HCT116 (cell line): ENCODE data around the gene HSD17B12. TPM values are rescaled to one million over a fixed set of nuclear protein-coding genes. Genes with fewer than 3 reads are reported as not detected.
A peak's percentile ranks its signal among the peaks of the same experiment; 100 is the strongest.

ENCODE experiments used
- ATAC-seq: fragments of 200-7000 bp; cut with Tn5 transposase; 2 replicates; pipeline ENCODE4 v1.9.1; 2020; ENCODE audit warnings: mild to moderate bottlenecking, moderate library complexity
- BruUV-seq: library from RNA; stranded (reverse); fragments of 400-500 nt; replicated peaks from 2 replicates; lab custom pipeline; 2021; lab: Mats Ljungman, UMichigan
- CTCF ChIA-PET: fragments of 300-600 bp; sonication (Branson Sonifier 250); formaldehyde crosslinking; loops from one replicate; lab custom pipeline; 2021; ENCODE audit warnings: antibody characterized with exemption; lab: Charles Lee
- POLR2A ChIA-PET: fragments of 300-600, 350-600 bp; sonication (Branson Sonifier 250); formaldehyde crosslinking; loops from one replicate; lab custom pipeline; 2021; ENCODE audit warnings: antibody characterized with exemption; lab: Charles Lee
- RAD21 ChIA-PET, 2 experiments: fragments of 300-600 bp; sonication (Branson Sonifier 250); formaldehyde crosslinking; loops; one replicate each; lab custom pipeline; 2023; ENCODE audit warnings: low total read pairs in 2 of 2; ENCODE audit not compliant: uncharacterized antibody in 2 of 2, unreplicated experiment in 2 of 2, low non-redundant PET in 1 of 2; lab: Charles Lee
- DNase-seq: peaks from one replicate; pipeline ENCODE4 v3.0.0-alpha.2; 2010; ENCODE audit warnings: low read depth, low spot score
- H2AFZ ChIP-seq: fragments of 200-600 bp; shearing (Covaris generic), sonication (generic); 2 replicates; pipeline ENCODE4 v1.6.1; 2017; ENCODE audit warnings: low read depth, mixed run types, mixed read lengths, antibody characterized with exemption, low read length; ENCODE audit not compliant: poor library complexity, severe bottlenecking
- H3K27ac ChIP-seq: 2 replicates; pipeline ENCODE4 v1.5.1; 2012; ENCODE audit warnings: low read depth, low read length
- H3K27me3 ChIP-seq: fragments of 200-600 bp; sonication (generic); 2 replicates; pipeline ENCODE4 v1.6.1; 2016; ENCODE audit warnings: mixed run types, low read length, mixed read lengths; ENCODE audit not compliant: insufficient read depth
- H3K36me3 ChIP-seq, 2 experiments: fragments of 200-500 bp in 1 of 2; fragments of 200-600 bp in 1 of 2; sonication (Bioruptor generic) in 1 of 2; sonication (generic) in 1 of 2; 2 replicates each; pipeline versions ENCODE4 v1.5.1 to v1.6.1; 2014 to 2016; ENCODE audit warnings: low read length in 2 of 2, inconsistent platforms in 1 of 2, mixed read lengths in 1 of 2, mixed run types in 1 of 2; ENCODE audit not compliant: insufficient read depth in 2 of 2, control insufficient read depth in 1 of 2
- H3K4me1 ChIP-seq, 2 experiments: fragments of 200-600 bp in 1 of 2; sonication (generic) in 1 of 2; 2 replicates each; pipeline versions ENCODE4 v1.5.1 to v1.6.1; 2012 to 2017; ENCODE audit warnings: low read length in 2 of 2, inconsistent platforms in 1 of 2, mild to moderate bottlenecking in 1 of 2, mixed read lengths in 1 of 2, mixed run types in 1 of 2, moderate library complexity in 1 of 2; ENCODE audit not compliant: insufficient read depth in 2 of 2, control insufficient read depth in 1 of 2
- H3K4me2 ChIP-seq: fragments of 200-600 bp; sonication (generic); 2 replicates; pipeline ENCODE4 v1.6.1; 2017; ENCODE audit warnings: mixed run types, low read length, mixed read lengths
- H3K4me3 ChIP-seq, 2 experiments: fragments of 200-600 bp in 1 of 2; sonication (generic) in 1 of 2; replicated peaks in 1 of 2; 2 replicates each; pipeline ENCODE4 v1.5.1; 2011 to 2016; ENCODE audit warnings: low read length in 2 of 2, control low read depth in 1 of 2, low read depth in 1 of 2, mild to moderate bottlenecking in 1 of 2, mixed read lengths in 1 of 2, mixed run types in 1 of 2
- H3K79me2 ChIP-seq: fragments of 200-600 bp; sonication (generic); 2 replicates; pipeline ENCODE4 v1.6.1; 2017; ENCODE audit warnings: mild to moderate bottlenecking, mixed run types, low read length, moderate library complexity, mixed read lengths; ENCODE audit not compliant: insufficient read depth
- H3K9ac ChIP-seq: fragments of 200-600 bp; sonication (generic); 2 replicates; pipeline ENCODE4 v1.6.1; 2016; ENCODE audit warnings: low read length, mixed read lengths
- H3K9me2 ChIP-seq: fragments of 200-600 bp; sonication (generic), shearing (Covaris generic); 2 replicates; pipeline ENCODE4 v1.6.1; 2017; ENCODE audit warnings: mixed run types, mild to moderate bottlenecking, moderate library complexity; ENCODE audit not compliant: insufficient read depth
- H3K9me3 ChIP-seq, 2 experiments: fragments of 200-500 bp in 1 of 2; fragments of 200-600 bp in 1 of 2; sonication (Bioruptor generic) in 1 of 2; sonication (generic) in 1 of 2; 2 replicates each; pipeline ENCODE4 v1.6.1; 2014 to 2017; ENCODE audit warnings: low read length in 2 of 2, mixed read lengths in 2 of 2, inconsistent platforms in 1 of 2, low read depth in 1 of 2, mild to moderate bottlenecking in 1 of 2, mixed run types in 1 of 2, moderate library complexity in 1 of 2; ENCODE audit not compliant: control insufficient read depth in 1 of 2, insufficient read depth in 1 of 2
- H4K20me1 ChIP-seq: fragments of 200-600 bp; sonication (generic), shearing (Covaris generic); 2 replicates; pipeline ENCODE4 v1.6.1; 2017; ENCODE audit warnings: mixed run types, mild to moderate bottlenecking, moderate library complexity; ENCODE audit not compliant: insufficient read depth
- CBX3 ChIP-seq: IDR thresholded peaks from 2 replicates; pipeline ENCODE4 v1.6.1; 2012; ENCODE audit warnings: low read depth
- CEBPB ChIP-seq: IDR thresholded peaks from 2 replicates; pipeline ENCODE4 v1.6.1; 2012; ENCODE audit warnings: low read depth
- EGR1 ChIP-seq: IDR thresholded peaks from 2 replicates; pipeline ENCODE4 v1.6.1; 2012; ENCODE audit warnings: low read depth
- POLR2AphosphoS5 ChIP-seq: IDR thresholded peaks from 2 replicates; pipeline ENCODE4 v1.6.1; 2011; ENCODE audit warnings: mild to moderate bottlenecking, low read depth, low read length, moderate library complexity
- TCF7L2 ChIP-seq: IDR thresholded peaks from 2 replicates; pipeline ENCODE4 v1.7.0; 2011; ENCODE audit warnings: borderline replicate concordance, inconsistent platforms; ENCODE audit not compliant: insufficient read depth, insufficient read length; ENCODE audit errors: extremely low read depth
- ZFX ChIP-seq: fragments of 450-650 bp; IDR thresholded peaks from 2 replicates; pipeline ENCODE4 v1.6.1; 2017
- ZNF274 ChIP-seq: fragments of 200-500 bp; sonication (Bioruptor generic); IDR thresholded peaks from 2 replicates; pipeline ENCODE4 v1.6.1; 2014; ENCODE audit warnings: mild to moderate bottlenecking, low read depth, low read length, inconsistent platforms
- intact Hi-C: fragments of 100-400 bp; cut with micrococcal nuclease; formaldehyde crosslinking; loops from 2 replicates; pipeline ENCODE4 v1.10.0; 2022
- total RNA-seq: library from RNA; stranded (reverse); gene quantifications from one replicate; pipeline ENCODE4 v1.2.1, GENCODE V29; 2021; ENCODE audit not compliant: unreplicated experiment
- TF ChIP-seq, protein P1 (sequence below), 3 experiments: fragments of 200-600 bp in 1 of 3; sonication (generic) in 1 of 3; IDR thresholded peaks in 2 of 3; conservative IDR thresholded peaks in 1 of 3; 2 replicates each; pipeline ENCODE4 v1.5.1; 2012 to 2017; ENCODE audit warnings: low read depth in 2 of 3, low read length in 2 of 3, antibody characterized with exemption in 1 of 3, borderline replicate concordance in 1 of 3, control low read depth in 1 of 3, mild to moderate bottlenecking in 1 of 3, mixed read lengths in 1 of 3, mixed run types in 1 of 3, moderate library complexity in 1 of 3; ENCODE audit not compliant: insufficient read depth in 1 of 3

HSD17B12 gene
- total RNA-seq, 1 experiment from 2014 or later = 83.7 TPM

GRCh38 chr11:43685440-43685839 lies 4.9 kb downstream of the HSD17B12 start:
- Histone ChIP-seq H3K9ac (no peak overlapping the region), H3K9me3 (no peaks in the 10 kb centered on the region), H3K36me3 (peaks cover 4 to 16% of the 10 kb centered on the region in 2 experiments), H4K20me1 (0 out of 2 replicates have a peak, but pooled peaks cover 3% of the 10 kb centered on the region), H3K27me3 (no peaks in the 10 kb centered on the region), H2AFZ (no peak overlapping the region)
- CTCF ChIA-PET = interaction anchor here (1.3 to 1.5 kb wide), 2 partner anchors 117 to 166 kb away, joined by 4 to 9 read pairs; no protein-coding TSS in a partner anchor
- no peak for ATAC-seq
- TF ChIP-seq POLR2AphosphoS5 (no peak), ZFX (no peak), ZNF274 (no peak), CEBPB (no peak), TCF7L2 (no peak)
- TF ChIP-seq, protein P1, sequence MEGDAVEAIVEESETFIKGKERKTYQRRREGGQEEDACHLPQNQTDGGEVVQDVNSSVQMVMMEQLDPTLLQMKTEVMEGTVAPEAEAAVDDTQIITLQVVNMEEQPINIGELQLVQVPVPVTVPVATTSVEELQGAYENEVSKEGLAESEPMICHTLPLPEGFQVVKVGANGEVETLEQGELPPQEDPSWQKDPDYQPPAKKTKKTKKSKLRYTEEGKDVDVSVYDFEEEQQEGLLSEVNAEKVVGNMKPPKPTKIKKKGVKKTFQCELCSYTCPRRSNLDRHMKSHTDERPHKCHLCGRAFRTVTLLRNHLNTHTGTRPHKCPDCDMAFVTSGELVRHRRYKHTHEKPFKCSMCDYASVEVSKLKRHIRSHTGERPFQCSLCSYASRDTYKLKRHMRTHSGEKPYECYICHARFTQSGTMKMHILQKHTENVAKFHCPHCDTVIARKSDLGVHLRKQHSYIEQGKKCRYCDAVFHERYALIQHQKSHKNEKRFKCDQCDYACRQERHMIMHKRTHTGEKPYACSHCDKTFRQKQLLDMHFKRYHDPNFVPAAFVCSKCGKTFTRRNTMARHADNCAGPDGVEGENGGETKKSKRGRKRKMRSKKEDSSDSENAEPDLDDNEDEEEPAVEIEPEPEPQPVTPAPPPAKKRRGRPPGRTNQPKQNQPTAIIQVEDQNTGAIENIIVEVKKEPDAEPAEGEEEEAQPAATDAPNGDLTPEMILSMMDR (IDR thresholded peaks at IDR 0.05 in 2 of 3, conservative IDR thresholded peaks at IDR 0.05 in 1 of 3; ENCODE audit: borderline replicate concordance in 1 of 3, insufficient read depth in 1 of 3, low read depth in 2 of 3, low read length in 2 of 3) = peak in 2 of 3 experiments; percentile 19 to 27; a peak in 3 of 6 replicates
- TF ChIP-seq, all 23 proteins: peak for 1
- no peak for DNase-seq
- BruUV-seq = no TSS peak
- H3K4me1 ChIP-seq = peaks cover 0 to 6% of the 10 kb centered on the region in 2 experiments; a peak in 2 of 4 replicates
- H3K4me2 ChIP-seq = no peak overlapping the region
- RAD21 ChIA-PET = no interaction called here
- H3K79me2 ChIP-seq = peaks cover 89% of the 10 kb centered on the region
- H3K9me2 ChIP-seq = no peaks in the 10 kb centered on the region
- intact Hi-C loops = no loop called here
- no peak overlapping the region for H3K4me3 ChIP-seq
- H3K27ac ChIP-seq = no peak overlapping the region
- POLR2A ChIA-PET = interaction anchor here (0.9 kb wide), 1 partner anchor 146 kb away, joined by 3 read pairs; no protein-coding TSS in a partner anchor

- H3K79me2 ChIP-seq = peaks cover 91% of the 10 kb centered on the region
- POLR2A ChIA-PET = interaction anchor here (0.9 kb wide), 1 partner anchor 145 kb away, joined by 3 read pairs; no protein-coding TSS in a partner anchor
- H3K4me3 ChIP-seq = no peak overlapping the region
- BruUV-seq = no TSS peak
- TF ChIP-seq EGR1 = no peak
- no peak for TF ChIP-seq ZFX
- no peak for TF ChIP-seq CBX3
- no peaks in the 10 kb centered on the region for H3K27me3 ChIP-seq
- RAD21 ChIA-PET = no interaction called here
- no peak overlapping the region for H3K9ac ChIP-seq
- no peaks in the 10 kb centered on the region for H3K9me3 ChIP-seq
- peaks cover 4 to 16% of the 10 kb centered on the region in 2 experiments for H3K36me3 ChIP-seq
- H2AFZ ChIP-seq = no peak overlapping the region
- no peak for DNase-seq
- no peak overlapping the region for H3K4me2 ChIP-seq
- CTCF ChIA-PET = interaction anchor here (1.5 kb wide), 1 partner anchor 116 kb away, joined by 4 read pairs; no protein-coding TSS in a partner anchor
- H3K4me1 ChIP-seq = peaks cover 0 to 6% of the 10 kb centered on the region in 2 experiments; a peak in 2 of 4 replicates
- H3K27ac ChIP-seq = no peak overlapping the region
- intact Hi-C loops = no loop called here
- ATAC-seq = no peak
- H3K9me2 ChIP-seq = no peaks in the 10 kb centered on the region
- 0 out of 2 replicates have a peak, but pooled peaks cover 3% of the 10 kb centered on the region for H4K20me1 ChIP-seq
Observed at GRCh38 chr11:43686207-43686606, 5.7 kb downstream of the HSD17B12 start.
